HG03457 (cell line): ENCODE results near the gene PRSS57.
"Not testable (repeated sequence)": the region's sequence is repeated elsewhere in the genome, so short reads cannot be mapped to it uniquely, and the experiment has no call there.

Experiments used
- ATAC-seq: cut with Tn5 transposase; IDR thresholded peaks from one replicate; pipeline ENCODE4 v1.9.1; 2021; ENCODE audit warnings: moderate number of reproducible peaks; ENCODE audit not compliant: unreplicated experiment

The PRSS57 gene

DNA sequence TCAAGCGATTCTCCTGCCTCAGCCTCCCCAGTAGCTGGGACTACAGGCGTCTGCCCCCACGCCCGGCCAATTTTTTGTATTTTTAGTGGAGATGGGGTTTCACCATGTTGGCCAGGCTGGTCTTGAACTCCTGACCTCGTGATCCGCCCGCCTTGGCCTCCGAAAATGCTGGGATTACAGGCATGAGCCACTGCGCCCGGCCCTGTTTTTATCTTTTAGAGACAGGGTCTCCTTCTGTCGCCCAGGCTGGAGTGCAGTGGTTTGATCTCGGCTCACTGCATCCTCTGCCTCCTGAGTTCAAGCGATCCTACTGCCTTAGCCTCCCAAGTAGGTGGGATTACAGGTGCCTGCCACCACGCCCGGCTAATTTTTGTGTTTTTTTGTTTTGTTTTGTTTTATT lies 3.3 kb upstream of the PRSS57 start:
- not testable (repeated sequence) for ATAC-seq

DNA sequence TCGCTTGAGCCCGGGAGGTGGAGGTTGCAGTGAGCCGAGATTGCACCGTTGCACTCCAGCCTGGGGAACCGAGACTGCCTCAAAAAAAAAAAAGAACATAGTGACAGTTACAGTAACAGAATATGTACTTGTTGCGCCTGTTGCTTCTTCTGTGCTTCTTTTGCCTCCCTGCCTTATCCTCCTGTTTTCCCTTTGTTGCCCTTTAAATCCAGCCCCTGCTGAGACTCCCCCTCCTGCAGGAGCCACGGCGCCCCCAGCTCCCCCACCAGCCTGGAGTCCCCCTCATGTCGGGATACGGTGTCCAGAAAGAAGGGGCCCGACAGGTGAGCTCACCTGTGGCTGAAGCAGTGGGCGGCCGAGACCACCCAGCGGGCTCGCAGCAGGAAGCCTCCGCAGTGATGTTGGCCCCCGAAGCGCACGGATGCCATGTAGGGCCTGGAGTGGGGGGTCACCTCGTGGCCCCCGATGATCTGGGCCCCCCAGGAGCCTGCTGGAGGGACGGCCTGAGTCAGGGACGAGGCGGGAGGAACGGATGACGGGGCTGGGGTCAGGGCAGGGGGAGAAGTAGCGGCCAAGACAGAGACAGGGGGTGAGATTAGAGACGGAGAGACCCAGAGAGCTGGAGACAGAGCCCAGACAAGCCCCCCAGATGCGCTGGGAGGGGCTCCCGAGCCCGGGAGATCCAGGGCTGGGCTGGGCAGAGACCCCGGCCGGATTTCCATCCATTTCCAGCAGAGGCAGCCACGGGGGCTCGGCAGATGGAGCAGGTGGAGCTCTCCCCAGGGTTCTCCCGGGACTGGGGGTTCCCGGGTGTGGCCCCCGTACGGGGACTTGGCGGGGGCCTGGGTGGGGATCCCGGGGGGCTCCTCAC lies 536 bp downstream of the PRSS57 start:
- no peak for ATAC-seq

DNA sequence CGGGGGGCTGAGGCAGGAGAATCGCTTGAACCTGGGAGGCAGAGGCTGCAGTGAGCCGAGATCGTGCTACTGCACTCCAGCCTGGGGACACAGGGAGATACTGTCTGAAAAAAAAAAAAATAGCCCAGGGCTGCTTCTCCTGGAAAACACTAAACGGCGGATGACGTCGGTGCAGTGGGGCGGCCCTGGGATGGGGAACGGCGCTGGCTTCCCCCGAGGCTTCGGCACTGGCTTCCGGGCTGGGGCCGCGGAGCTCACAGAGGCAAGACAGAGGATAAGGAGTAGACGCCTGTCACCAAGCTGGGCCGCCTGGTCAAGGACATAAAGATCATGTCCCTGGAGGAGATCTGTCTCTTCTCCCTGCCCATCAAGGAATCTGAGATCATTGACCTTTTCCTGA lies 5.0 kb downstream of the PRSS57 start:
- no peak for ATAC-seq

DNA sequence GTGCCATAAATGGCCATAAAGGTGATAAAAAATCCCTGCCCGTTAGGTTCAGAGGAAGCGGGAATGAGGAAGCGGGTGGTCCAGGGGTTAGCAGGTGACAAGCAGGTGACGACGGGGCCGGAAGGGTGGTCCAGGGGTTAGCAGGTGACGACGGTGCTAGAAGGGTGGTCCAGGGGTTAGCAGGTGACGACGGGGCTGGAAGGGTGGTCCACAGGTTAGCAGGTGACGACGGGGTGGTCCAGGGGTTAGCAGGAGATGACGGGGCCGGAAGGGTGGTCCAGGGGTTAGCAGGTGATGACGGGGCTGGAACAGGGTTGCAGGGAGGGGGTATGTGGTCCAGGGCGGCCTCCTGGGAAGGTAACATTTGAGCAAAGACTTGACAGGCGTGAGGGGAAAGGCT lies 6.3 kb downstream of the PRSS57 start:
- no peak for ATAC-seq

DNA sequence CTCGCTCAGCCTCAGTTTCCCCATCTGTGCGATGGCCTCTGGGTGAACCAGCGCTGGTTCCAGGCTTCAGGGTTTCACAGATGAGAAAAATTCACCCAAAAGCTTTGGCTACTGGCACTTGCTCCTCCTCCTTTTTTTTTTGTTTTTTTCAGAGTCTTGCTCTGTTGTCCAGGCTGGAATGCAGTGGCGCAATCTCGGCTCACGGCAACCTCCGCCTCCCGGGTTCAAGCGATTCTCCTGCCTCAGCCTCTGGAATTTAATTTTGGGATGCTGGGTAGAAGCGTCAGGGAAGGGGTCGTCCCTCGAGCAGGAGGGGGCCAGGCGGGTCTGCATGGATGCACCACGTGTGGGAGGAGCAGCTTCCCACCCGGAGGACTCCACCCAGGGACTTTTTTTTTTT lies 7.0 kb downstream of the PRSS57 start:
- ATAC-seq = no peak

DNA sequence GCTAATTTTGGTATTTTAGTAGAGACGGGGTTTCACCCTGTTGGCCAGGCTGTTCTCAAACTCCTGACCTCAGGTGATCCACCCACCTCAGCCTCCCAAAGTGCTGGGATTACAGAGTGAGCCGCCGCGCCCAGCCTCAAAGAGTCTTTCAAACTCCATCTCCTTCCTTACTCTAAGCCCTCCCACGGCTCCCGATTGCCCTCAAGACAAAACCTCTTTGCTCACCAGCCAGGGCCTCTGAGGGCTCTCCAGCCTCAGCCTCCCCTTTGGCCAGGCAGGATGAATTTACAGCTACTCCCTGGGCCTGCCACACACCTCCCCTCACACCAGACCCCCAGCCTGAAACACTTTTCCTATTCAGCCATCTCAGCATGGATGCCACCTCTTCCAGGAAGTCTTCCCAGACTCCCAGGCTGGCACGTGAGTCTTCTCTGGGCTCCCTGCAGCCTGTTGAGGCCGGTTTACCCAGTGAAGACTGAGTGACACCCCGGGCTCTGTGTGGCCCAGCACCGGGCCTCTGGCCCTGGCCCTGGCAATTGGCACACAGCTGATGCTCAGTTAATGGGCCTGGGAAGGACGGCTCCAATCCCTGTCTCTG lies 7.6 kb downstream of the PRSS57 start:
- no peak for ATAC-seq

DNA sequence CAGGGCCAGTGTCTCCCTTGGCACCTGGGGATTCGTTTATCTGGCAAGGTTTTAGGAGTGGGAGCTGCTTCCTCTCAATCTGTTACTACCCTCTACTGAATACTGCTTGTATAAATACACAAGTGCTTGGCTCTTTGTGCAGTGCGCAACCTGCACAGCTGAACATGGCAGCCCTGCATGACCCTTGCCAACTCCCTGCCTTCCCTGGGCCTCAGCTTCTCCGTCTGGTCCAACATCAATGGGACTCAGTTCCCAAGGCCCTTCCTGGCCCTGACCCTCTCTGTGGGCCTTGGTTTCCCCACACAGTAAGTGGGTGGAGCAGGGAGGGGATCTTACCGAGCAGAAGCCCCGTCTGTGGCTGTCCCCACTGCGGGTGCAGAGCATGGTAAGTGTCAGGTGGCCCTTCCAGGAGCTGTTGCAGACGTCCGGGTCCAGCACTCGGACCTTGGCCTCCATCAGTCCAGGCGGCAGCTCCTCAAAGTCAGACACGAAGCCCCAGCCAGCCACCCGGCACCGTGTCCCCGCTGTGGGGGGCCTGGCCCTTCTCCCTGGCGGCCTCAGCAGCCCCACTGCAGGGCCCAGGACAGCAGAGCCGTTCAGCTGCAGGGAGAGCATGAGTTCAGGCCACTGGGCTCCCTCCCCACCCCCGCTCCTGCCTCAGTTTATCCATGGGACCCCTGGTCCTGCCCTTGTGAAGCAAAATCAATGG lies 8.5 kb downstream of the PRSS57 start:
- ATAC-seq = no peak

DNA sequence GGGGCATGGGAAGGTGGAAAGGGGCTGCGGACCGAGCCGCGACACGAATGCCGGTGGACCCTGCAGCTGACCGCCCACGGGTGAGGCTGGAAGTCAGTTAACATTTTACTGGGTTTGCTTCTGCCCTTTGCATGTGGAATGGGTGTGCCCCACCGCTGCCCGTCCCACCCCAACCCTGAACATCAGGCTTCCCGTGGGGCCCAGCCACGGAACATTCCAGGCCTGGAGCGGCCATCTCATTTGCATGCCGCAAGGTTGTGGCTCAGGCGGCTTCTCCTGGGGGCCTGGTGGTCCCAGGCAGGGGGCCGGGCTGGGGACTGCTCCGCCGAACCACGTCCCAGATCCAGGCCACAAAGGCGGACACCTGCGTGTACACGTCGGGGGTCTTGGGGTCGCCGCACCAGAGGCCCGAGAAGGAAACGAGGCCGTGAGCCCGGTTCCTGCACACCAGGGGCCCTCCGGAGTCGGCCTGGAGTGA lies 9.8 kb downstream of the PRSS57 start:
- ATAC-seq = no peak

DNA sequence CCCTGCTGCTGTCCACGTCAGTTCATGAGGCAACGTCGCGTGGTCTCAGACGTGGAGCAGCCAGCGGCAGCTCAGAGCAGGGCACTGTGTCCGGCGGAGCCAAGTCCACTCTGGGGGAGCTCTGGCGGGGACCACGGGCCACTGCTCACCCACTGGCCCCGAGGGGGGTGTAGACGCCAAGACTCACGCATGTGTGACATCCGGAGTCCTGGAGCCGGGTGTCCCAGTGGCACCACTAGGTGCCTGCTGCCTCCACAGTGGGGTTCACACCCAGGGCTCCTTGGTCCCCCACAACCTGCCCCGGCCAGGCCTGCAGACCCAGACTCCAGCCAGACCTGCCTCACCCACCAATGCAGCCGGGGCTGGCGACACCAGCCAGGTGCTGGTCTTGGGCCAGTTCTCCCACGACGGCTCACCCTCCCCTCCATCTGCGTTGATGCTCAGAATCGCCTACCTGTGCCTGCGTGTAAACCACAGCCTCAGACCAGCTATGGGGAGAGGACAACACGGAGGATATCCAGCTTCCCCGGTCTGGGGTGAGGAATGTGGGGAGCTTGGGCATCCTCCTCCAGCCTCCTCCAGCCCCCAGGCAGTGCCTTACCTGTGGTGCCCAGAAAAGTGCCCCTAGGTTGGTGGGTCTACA lies 12.5 kb downstream of the PRSS57 start:
- no peak for ATAC-seq

DNA sequence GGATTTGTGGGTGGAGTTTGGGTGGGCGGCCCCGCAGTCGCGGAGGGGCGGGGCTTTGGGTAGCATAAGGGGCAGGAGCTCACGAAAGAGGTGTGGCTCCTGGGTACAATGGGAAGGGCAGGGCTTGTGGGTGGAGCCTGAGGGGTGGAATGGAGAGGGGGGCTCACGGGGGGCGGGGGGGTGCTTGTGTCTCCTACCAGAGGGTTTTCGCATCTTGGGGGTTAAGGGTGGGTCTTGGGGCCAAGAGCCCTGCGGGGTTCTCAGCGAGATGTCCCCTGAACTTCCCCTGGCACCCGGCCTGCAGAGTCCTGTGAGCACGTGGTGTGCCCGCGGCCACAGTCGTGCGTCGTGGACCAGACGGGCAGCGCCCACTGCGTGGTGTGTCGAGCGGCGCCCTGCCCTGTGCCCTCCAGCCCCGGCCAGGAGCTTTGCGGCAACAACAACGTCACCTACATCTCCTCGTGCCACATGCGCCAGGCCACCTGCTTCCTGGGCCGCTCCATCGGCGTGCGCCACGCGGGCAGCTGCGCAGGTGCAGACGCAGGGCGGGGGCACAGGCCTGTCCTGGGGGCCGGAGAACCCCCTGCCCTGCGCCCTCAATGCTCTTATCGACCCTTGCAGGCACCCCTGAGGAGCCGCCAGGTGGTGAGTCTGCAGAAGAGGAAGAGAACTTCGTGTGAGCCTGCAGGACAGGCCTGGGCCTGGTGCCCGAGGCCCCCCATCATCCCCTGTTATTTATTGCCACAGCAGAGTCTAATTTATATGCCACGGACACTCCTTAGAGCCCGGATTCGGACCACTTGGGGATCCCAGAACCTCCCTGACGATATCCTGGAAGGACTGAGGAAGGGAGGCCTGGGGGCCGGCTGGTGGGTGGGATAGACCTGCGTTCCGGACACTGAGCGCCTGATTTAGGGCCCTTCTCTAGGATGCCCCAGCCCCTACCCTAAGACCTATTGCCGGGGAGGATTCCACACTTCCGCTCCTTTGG lies 13.9 kb downstream of the PRSS57 start:
- ATAC-seq = no peak

DNA sequence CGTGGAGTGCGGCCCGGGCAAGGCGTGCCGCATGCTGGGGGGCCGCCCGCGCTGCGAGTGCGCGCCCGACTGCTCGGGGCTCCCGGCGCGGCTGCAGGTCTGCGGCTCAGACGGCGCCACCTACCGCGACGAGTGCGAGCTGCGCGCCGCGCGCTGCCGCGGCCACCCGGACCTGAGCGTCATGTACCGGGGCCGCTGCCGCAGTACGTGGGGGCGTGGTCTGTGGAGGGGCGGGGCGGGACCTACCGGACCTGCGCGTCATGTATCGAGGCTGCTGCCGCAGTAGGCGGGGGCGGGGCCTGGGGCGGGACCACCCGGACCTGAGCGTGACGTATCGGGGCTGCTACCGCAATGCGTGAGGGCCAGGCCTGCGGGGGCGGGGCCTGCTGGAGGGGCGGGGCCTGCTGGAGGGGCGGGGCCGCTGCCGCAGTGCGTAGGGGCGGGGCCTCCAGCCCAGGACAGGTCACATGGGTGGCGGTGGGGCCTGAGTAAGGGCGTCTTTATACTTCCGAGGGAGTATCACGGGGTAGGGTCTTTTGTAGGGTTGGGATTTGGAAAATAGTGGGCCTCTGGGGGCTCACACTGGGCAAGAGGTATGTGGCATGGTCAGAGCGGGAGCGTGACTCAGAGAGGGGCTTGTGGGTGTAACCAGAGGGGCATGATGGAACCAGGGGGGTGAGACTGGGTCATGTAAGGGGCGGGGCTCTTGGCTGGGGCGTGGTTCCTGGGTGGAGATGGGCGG lies 14.8 kb downstream of the PRSS57 start:
- ATAC-seq = peak; percentile 41

DNA sequence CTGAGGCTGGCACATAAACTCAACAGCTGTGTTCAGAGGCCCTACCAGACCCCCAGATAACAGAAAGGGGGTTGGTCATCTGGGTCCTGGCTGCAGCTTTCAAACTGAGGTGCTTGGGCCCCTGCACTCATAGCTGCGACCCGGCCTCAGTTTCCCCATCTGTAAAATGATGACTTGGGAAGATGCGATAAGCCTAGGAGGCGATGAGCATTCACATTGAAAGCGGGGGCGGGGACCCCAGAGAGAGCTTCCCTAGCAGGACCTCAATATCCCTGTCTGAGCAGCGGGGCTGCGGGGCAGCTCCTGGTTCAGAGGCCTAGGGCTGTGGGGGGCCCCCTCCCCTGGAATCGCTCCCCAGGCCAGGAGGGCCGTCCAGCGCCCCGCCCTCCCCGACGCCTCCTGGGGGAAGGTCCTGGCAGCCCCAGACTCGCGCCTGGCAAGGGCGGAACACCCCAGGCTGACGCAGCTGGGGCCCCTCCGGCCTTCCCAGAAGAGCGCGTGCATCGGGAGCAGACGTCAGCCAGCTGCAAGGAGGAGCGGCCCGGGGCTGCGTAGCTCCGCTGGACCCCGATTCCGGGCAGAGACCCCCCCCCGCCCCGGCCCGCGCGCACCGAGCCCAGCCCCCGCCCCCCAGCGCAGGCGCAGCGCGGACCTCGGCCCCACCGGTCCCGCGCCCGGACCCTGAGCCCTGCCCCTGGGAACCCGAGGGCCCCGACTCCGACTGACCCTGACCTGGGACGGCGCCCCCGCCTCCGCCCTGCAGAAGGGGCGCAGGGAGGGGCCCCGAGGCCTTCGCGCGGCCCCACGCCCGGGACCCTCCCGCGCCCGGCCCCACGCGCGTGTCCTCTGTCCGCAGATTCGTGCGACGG lies 15.6 kb downstream of the PRSS57 start:
- peak; percentile 19 for ATAC-seq

DNA sequence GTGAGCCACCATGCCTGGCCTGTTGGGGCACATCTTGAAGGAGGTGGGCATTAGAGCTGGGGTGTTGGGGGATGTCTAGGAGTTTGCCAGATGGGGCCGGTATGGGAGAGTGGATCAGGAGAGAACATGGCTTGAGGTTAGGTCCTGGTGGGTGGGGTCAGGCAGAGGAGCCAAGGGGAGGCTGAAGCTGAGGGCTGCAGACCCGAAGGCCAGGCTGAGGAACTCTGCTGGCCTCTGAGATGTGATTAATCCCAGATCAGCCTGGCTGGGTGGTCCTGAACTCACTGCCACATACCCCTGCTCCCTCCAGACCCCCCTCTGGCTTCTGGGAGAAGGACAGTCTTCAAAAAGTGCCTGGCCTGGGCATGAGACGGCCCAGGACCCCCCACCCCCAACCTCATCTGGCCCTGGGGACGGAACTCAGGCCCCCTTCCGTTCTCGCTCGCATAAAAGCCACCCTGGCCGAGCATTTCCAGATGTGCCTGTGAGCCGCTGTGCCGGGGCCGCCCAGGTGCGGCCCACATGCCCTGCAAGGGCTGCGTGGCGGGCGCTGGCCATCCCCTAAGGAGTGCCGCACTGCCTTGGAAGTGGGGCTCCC lies 16.4 kb downstream of the PRSS57 start:
- no peak for ATAC-seq

DNA sequence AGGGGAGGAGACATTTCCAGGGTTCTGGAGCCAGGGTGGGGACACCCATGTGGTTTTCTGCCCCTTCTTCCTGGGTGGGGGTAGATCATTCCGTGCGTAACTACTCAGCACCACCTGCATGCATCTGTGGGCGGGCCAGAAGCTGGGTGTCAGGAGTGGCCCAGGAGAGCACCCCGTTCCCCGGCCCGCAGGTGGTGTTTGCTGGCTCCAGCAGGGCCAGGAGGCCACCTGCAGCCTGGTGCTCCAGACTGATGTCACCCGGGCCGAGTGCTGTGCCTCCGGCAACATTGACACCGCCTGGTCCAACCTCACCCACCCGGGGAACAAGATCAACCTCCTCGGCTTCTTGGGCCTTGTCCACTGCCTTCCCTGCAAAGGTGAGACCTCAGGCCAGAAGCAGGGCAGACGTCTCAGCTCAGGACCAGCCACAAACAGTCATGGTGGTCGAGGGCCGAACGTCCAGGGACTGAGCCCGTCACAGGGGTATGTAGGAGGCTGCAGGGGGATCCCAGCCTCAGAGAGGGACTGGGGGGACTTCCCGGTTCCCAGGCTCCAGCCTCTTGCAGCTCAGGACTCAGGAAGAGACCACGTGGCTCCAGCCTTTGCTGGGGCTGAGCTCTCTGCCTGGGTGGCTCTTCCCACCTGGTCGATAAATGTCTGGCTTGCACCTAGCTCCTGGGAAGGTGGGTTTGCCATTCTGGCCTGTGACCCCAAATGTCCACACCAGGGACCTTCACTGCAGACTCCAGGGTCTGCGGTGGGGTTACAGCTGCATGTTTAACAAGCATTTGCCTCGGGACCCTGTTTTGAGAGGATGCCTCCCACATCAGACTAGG lies 17.4 kb downstream of the PRSS57 start:
- ATAC-seq = no peak

DNA sequence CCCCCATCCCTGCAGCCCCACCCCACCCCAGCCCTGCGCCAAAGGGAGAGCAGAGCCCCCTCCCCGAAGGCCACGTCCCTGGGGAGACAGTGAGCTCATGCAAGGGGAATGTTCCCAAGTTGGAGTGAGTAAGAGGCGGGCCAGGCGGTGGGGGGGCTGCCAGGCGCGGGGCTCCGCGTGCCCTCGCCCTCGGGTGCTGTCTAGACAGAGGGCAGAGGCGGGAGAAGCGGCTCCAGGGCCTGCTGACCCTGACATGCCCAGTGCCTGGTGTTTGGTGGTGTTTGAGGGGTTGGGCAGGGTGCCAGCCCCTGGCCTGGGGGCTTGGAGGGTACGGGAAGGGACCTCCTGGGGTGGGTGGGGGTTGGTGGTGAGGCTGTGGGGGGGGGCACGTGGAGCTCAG lies 18.1 kb downstream of the PRSS57 start:
- no peak for ATAC-seq

DNA sequence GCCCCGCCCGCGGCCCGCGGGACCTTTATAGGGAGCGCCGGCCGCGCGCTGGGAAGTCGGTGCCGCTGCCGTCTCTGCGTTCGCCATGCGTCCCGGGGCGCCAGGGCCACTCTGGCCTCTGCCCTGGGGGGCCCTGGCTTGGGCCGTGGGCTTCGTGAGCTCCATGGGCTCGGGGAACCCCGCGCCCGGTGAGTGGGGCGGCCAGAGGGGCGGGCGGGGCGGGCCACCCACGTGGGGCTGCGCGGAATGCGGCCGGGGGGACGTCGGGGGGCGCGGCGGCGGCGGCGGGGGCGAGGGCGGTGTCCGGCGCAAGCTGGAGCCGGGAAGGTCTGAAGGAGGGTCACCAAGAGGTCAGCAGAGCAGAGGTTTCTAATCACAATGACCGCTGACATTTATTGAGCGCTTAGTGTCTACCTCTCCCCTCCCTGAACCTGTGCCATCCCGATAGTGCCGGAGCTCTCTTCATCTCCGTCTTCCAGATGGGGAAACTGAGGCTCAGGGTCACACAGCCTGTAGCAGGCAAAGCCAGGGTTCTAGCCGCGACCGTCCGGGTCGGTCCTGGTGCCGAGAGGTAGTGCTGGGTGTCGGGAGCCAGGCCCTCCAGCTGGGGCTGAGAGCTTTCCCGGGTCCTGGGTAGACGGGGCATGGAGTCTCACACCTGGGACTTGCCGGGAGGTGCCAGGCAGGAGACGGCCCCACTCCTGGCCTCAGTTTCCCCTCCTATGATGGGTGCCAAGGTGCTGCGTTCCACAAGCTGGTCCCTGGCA lies 18.7 kb downstream of the PRSS57 start, which contains the start of gene FSTL3:
TSS of gene FSTL3 (plus strand) at position 54 of the 767 bp plus-strand sequence. CDS start at position 86, 32 bp downstream.
- no peak for ATAC-seq
